Stimulated activated CD8-positive, alpha-beta memory T cell treated with anti-CD3 and anti-CD28 coated beads, Interleukin-7, amount 100 ng/mL, for 48 hours (primary cell): Measurements from ENCODE around the gene IL34.
"Not testable (repeated sequence)": the region's sequence is repeated elsewhere in the genome, so short reads cannot be mapped to it uniquely, and the experiment has no call there.

Experiments used
- DNase-seq, 2 donors: peaks; one replicate each; pipeline ENCODE4 v3.0.0-alpha.2; 2020; ENCODE audit warnings: low read depth in 1 of 2; ENCODE audit errors: extremely low read depth in 1 of 2

IL34 gene

DNA sequence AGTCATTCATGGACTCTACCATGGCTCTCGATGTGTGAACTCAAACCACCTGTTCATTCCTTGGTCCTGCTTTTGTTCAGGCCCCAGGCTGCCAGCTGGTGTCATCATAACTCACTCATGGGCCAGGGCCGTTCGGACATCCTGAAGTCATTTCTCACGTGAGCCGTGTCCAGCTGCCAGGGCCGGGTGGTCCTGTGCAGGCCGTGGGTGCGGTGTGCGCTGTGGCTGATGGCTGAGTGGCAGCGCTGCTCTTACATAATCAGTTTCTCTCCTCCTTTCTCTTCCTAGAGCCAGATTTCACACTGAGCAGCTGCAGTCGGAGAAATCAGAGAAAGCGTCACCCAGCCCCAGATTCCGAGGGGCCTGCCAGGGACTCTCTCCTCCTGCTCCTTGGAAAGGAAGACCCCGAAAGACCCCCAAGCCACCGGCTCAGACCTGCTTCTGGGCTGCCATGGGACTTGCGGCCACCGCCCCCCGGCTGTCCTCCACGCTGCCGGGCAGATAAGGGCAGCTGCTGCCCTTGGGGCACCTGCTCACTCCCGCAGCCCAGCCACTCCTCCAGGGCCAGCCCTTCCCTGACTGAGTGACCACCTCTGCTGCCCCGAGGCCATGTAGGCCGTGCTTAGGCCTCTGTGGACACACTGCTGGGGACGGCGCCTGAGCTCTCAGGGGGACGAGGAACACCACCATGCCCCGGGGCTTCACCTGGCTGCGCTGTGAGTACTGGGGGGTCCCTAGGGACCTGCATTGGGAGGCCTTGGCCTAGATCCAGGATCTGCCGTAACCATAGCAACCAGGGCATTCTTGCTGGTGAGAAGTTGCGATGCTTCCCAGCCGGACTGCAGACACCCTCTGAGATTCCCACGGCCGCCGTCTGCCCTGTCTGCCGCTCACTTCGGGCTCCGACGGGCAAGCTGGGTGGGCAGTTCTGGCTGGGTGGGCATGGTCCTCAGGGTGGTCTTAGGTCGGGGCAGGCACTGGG is at the start of gene IL34:
IL34 (plus strand) TSS at position 300 of the 982 bp plus-strand sequence; CDS start at position 689, 389 bp downstream.
- DNase-seq, result no peak

DNA sequence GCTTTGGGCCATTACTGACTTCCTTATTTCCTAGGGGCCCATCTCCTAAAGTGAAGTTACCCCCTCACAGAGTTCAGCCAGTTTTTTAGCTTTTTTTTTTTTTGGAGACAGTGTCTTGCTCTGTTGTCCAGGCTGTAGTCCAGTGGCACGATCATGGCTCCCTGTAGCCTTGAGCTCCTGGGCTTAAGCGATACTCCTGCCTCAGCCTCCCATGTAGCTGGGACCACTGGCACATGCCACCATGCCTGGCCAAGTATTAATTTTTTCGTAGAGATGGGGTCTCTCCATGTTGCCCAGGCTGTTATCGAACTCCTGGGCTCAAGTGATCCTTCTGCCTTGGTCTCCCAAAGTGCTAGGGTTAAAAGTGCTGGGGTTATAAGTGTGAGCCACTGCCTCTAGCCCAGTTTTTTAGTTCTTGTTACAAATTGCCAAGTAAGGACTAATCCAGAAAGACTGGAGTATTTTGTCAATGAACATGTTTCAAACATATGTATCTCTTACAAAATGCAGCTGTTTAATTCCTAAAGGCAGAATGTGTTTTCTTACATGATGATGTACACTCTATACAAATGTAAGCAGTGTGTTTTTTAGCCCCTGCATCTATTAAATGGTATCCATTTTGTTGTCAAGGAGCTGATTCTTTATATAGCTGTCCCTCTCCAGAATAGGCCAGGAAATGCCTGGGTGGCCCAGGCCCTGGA is 49.1 kb upstream of the IL34 start:
- no peak for DNase-seq

DNA sequence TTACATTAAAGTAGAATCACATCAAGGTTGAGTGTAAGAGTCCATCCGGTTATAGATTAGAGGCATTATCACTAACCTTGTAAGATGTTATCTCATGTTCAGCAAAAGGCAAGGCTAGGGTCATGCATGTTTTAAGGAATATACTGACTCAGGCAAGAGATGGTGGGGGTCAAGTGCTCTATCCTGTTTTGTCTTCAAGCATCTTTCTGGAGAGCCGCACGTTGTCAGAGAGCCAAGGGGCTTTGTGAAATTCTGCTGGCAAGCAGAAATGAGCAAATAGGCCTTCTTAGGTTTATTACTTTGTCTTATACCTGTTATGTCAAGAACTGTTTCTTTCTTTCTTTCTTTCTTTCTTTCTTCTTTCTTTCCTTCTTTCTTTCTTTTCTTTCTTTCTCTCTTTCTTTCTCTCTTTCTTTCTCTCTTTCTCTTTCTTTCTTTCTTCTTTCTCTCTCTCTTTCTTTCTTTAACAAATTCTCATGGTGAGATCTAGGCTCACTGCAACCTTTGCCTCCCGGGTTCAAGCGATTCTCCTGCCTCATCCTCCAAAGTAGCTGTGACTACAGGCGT is 47.3 kb upstream of the IL34 start:
- DNase-seq, result no peak

DNA sequence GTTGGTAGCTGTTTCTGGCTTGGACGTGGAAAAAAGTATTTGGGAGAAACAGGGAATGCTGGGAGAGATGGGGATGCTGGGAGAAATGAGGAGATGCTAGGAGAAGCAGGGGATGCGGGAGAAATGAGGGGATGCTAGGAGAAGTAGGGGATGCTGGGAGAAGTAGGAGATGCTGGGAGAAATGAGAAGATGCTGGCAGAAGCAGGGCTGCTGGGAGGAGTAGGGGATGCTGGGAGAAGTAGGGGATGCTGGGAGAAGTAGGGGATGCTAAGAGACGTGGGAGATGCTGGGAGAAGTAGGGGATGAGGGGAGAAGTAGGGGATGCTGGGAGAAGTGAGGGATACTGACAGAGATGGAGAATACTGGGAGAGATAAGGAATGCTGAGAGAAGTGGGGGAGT is 45.6 kb upstream of the IL34 start:
- DNase-seq, result no peak

DNA sequence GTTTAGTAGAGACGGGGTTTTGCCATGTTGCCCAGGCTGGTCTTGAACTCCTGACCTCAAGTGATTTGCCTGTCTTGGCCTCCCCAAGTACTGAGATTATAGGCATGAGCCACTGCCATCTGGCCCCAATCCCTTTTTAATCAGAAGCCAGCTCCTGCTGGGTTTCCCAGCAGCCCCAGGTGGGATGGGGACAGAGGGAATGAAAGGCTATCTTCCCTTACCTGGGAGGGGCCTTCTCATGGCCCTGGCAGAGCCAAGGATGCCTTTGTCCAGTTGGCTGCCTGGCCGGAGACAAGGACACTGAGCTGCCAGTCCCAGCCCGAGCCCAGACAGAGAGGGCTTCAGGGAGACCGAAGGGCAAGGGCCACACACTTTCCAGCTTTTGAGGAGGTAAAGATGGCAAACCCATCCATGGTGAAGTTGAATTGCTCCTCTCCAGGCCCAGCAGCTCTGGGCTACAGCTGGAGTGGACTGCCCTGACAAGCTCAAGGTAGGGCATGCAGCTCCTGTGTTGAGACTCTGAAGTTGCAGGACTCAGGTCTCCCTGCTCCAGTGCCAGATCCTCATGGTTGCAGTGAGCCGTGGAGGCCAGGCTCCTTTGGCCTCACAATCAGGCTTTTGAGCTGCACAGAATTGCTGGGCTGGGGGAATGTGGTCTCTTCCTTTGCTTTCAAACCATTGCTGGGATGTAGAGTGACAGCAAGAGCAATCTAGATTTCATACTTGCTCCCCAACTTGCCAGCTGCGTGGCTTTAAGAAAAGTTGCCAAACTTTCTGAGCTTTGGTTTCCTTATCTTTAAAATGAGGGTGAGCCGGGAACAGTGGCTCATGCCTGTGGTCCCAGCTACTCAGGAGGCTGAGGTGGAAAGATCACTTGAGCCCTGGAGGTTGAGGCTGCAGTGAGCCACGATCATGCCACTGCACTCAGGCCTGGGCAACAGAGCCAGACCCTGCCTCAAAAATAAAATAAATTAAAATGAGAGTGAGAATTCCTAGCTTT is 44.5 kb upstream of the IL34 start:
- DNase-seq, result no peak

DNA sequence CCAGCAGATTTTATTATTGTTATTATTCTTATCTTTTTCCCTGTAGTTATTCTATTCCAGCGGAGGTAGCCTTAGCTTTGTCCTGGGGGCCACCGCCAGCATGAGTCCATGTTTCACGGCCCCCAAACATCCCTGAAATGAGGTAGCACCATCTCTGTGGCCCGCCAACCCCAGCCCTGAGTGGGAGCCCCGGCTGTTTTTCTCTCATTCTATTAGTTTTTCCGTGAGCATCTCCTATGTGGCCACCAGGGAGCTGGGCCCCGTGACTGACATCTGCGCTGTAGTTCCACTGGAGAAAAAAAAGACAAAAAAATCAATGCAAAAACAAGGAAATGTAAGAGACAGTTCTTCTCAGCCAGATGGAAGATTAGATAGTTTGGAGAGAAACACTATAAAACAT is 43.5 kb upstream of the IL34 start:
- DNase-seq, result no peak

DNA sequence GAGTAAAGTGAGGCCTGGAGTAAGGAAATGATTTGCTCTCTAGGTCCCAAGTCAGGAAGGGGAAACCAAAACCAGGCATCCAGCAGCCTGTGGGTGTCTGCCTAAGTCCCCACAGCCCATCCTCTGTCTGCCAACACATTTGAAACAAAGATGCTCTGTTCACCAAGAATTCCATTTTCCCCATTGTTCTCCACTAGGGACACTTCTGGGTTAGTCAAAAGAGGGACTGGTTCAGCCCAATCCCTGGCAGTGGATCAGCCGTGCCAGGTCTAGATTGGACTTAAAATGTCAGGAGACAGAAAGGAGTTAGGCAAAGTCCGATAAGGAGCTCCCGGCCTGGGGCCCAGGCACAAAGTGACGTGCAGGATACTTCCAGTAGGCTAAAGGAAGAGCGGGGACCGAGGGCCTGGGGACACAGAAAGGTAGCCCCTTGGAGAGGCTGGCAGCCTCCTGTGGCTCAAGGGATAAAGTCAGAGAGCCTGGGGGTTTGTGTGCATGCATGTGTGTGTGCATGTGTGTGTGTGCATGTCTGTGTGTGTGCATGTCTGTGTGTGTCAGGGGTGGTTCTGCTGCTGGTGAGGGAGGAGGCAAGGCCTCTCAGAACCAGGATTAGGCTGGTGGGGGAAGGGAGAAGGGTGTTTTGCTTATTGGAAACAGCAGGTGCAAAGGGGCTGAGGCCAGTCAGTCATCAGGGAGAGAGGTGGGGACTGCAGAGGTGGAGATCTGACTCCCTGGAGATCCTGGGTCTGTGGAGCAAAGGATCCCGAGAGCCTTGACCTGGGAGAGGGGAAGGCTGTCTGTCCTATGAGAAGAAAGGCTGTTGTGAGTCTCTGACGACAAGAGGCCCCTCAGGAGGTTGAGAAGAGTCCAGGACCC is 41.7 kb upstream of the IL34 start:
- no peak for DNase-seq

DNA sequence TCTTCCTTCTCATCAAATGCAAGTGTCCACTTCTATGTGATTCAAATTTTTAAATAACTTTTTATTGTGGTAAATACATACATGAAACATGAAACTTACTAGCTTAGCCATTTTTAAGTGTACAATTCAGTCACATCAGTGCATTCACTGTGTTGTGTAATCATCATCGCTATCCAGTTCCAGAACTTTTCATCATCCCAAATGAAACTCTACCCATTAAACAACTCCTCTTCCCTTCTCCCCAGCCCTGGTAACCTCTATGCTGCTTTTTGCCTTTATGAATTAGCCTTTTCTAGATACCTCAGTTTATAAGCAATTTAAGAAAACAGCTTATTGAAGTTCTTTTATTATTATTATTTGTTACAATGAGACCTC is 41.1 kb upstream of the IL34 start:
- DNase-seq, result no peak

DNA sequence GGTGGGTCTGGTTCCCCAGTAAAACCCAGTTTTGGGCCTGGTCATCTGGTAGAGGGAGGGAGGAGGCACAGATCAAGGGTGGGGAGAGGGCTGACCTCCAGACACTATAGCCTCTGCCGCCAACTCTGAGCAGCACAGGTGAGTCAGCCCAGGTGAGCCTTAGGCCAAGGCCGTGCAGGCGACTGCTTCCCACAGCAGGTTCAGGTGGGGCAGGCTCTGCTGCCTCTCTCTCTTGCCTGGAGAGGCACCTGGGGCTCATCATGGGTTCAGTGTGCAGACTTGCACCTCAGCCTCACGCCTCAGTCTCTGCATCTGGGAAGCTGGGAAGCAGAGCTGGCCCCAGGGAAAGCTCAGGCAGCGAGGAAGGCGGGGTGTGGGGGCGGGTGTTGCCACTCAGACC is 37.8 kb upstream of the IL34 start:
- DNase-seq, result no peak

DNA sequence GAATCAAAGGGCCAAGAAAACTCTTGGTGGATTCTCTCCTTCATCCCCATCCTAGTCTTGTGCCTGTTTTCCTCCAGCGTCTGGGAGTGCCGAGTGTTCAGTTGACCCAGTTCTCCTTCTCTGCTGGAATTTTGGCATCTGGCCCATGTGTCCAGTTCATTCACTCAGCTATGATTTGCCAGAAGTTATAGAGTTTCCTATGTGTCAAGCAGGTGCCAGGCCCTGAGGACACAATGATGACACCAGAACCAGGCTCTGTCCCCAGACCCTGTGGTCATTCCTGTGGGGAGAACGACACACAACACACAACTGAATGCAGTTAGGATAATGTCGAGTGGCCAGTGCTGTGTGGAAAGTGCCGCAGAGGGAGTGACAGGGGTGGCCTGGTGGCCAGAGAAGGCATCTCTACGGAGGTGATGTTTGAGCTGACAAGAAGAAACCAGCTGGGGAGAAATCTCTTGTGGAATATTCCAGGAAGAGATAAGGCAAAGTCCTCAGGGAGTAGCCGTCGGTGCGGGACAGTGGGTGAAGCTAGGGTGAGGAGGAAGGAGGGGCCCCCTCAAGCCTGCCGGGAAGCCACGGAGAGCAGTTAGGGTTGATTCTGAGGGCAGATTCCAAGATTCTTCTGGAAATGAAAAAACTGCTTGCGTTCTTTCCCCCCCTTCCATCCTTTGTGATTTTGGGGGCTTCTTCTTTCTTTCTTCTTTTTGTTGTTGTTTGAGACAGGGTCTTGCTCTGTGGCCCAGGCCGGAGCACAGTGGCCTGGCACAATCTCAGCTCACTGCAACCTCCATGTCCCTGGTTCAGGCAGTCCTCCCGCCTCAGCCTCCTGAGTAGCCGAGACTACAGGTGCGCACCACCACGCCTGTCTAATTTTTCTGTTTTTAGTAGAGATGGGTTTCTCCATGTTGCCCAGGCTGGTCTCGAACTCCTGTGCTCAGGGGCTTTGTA is 35.8 kb upstream of the IL34 start:
- DNase-seq, result no peak

DNA sequence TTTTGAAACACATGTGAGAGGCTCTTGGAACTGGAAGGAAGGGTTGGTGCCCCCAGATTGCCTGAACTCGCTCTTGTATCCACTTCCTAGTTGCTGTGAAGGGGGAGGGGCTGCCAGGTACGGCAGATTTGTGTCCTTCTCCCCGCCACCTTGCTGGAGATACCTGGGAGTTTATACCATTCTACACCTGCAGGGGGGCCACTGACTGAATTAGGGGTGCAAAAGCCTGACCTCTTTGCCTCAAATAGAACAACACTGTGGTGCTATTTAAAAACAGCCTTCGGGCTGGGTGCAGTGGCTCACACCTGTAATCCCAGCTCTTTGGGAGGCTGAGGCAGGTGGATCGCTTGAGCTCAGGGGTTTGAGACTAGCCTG is 35.1 kb upstream of the IL34 start:
- no peak for DNase-seq

DNA sequence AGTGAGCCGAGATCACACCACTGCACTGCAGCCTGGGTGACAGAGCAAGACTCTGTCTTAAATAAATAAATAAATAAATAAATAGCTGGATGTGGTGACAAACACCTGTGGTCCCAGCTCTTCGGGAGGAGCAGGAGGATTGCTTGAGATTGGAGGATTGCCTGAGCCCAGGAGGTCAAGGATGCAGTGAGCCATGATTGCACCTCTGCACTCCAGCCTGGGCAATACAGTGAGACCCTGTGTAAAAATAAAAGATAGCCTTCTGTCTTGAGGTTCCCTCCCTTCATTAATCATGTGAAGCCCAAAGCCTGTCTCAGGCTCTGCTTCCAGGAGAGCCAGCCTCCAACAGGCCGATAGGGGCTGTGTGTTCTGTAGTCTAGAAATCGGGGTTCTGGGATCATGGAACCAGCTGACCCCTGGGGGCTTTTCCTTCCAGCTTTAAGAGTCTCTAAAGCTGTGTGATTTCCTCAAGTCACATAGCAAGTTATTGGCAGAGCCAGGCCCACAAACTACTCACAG is 34.5 kb upstream of the IL34 start:
- DNase-seq, result no peak

DNA sequence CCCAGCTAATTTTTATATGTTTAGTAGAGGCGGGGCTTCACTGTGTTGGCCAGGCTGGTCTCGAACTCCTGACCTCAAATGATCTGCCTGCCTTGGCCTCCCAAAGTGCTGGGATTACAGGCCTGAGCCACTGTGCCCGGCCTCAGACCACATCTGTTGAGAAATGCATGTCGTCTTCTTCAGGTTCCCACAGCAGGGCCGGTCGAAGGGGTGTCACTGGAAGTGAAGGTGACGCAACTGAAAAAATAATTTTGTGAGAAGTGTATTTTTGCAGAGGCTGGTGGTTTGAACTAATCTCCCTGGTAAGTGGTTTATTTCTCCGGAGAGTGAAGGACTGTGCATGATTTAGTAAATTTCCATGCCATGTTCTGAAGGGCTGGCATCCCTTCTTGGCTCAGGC is 33.4 kb upstream of the IL34 start:
- no peak for DNase-seq

DNA sequence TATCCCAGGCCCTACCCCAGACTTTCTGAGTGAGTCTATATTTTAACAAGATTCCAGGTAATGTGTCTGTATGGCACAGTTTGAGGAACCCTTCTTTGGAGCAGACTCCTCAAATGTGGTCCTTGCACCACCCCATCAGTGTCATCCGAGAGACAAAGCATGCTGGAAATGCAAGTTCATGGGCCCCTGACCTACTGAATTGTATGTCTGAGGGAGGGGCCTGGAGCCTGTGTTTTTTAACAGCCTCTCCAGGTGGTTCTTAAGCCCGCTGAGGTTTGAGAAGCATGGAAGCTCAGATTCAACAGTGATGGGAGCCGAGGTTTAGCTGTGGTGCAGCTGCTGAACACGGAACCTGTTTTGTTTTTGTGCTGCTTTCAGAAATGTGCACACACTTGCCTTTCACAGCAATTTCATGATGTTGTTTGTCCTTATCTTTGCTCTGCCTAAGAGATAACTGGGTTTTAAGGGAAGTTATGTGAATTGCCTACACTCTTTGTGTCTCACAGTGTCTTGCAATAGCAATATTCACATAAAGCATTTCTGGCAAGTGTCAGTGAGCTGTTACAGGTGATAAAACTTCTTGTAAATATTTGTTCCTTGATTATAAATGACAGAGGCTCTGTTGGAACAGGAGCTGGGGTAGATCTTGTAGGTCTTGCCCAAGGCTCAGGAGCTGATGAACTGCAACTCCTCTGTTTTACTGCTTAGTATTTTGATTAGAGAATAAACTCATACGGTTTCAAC is 32.0 kb upstream of the IL34 start:
- no peak for DNase-seq

DNA sequence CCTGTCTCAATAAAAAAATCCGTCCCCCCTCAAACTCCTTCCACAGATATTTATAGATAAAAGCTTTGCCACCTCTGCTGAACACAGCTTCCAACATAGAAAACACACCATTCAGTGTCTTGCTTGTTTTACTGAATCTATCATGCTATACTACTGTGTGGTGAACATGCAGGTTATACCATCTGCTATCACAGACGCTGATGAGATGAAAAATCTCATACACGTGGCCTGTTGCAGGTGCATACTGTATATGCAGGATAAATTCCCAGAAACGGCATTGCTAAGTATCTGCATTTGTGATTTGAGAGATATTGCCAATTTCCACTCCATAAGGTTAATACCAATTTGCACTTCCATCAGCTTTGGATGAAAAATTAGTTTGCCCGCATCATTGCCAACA is 30.4 kb upstream of the IL34 start:
- no peak for DNase-seq

DNA sequence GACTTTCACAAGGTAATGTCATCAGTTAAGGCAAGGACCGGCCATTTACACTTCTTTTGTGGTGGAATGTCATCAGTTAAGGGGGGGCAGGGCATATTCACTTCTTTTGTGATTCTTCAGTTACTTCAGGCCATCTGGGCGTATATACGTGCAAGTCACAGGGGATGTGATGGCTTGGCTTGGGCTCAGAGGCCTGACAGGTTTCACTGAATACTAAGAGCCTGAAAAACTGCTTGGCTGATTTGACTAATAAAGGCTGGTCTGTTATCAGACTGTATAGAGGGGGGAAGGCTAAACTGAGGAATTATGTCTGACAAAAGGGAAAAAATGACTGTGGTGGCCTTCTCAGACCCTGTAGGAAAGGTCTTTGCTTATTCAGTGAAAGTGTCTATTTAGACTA is 24.5 kb upstream of the IL34 start:
- DNase-seq, result not testable (repeated sequence)

DNA sequence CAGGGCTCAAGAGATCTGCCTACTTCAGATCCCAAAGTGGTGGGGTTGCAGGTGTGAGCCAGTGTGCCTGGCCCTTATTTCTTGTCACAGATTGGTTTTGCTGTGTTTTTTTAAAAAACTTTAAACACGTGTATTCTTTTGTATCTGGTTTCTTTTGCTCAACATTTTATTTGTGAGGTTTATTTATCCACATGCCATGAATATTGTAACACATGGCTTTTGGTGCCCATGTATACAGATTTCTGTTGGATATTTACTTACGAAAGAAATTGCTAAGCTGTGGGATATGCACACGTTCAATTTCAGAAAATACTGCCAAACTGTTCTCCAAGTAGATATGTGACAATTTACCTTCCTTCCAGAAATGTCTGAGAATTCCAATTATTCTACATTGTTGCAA is 18.7 kb upstream of the IL34 start:
- DNase-seq, result no peak
